ENCODE data around the gene IRF5.

- TF ChIP-seq SP3 (tag by site-specific recombination; IDR thresholded peaks at IDR 0.05) (no peak), ZBTB21 (tag by site-specific recombination; IDR thresholded peaks at IDR 0.05) (no peak), PATZ1 (tag by site-specific recombination; IDR thresholded peaks at IDR 0.05) (no peak), ZBTB7A (tag by site-specific recombination; IDR thresholded peaks at IDR 0.05; ENCODE audit: low read depth) (no peak), MZF1 (tag by site-specific recombination; IDR thresholded peaks at IDR 0.05; ENCODE audit: borderline replicate concordance) (no peak), CTCF (tag by site-specific recombination; IDR thresholded peaks at IDR 0.05) (no peak)
Measured at GRCh38 chr7:128985660-128986059, 47.9 kb downstream of the IRF5 start.

All from HEK293 (cell line).